HG02610 (cell line): ENCODE measurements around the gene PPP1R14D.

Source experiments
- ATAC-seq: cut with Tn5 transposase; IDR thresholded peaks from one replicate; pipeline ENCODE4 v1.9.1; 2021; ENCODE audit warnings: mild to moderate bottlenecking, moderate library complexity; ENCODE audit not compliant: unreplicated experiment

Gene PPP1R14D

DNA sequence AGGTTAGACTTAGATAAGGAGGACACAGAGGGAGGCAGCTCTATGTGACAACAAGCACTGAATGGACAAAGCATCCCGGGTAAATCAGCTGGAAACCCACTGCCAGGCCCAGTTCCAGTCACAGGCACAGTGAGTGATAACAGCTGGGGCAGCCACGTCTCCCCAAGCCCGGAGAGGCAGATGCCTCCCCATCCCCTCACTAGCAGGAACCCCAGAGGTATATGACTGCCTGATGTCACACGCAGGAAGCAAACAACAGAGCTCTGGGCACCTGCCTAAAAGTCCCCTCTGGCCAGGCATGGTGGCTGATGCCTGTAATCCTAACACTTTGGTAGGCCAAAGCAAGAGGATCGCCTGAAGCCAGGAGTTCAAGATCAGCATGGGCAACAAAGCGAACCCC is 40.5 kb downstream of the PPP1R14D start:
- ATAC-seq = no peak

DNA sequence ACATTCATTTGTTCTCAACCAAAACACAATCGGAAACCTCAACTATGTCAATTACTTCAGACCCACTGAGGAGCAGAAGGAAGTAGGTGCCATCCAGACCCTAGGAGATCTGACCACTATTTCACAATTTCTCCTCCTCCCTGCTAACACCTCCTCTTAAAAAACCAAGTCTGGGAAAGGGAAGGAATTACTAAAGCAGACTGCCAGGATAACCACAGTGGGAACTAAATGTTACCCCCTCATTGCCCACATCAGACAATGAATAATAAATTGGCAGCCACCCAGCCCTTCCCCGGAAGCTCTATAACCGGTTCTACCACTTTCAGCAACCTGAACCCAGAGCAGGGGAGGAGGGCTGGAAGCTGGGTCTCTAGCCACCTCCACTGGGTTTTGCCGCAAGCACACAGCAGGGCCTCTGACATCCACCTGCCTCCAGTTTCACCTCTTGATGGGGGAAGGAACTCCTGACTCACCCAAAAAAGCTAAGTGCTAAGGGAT is 41.1 kb downstream of the PPP1R14D start:
- no peak for ATAC-seq

DNA sequence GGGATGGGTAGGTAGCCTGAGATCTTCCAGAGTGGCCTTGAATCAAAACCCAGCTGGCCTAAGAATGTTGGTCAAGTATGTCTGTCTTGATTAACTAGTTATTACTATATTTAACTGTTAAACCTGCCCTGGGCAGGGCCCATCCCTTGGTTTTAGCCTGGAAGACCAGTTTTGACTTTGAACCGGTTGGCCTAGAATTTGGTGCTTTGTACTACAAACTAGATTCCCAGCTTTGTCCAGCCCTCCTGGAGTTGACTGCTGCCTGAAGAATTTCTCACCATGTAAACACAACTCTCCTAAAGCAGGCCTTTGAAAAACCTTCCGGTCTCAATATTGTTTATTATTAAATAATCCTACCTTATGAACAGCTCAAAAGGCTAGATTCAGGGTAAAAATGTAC is 42.7 kb downstream of the PPP1R14D start:
- ATAC-seq = no peak

- no peak for ATAC-seq
Measured at GRCh38 chr15:40785164-40785563, 43.3 kb downstream of the PPP1R14D start.

- ATAC-seq = peak; percentile 63
Measured at GRCh38 chr15:40782609-40783227, 45.8 kb downstream of the PPP1R14D start.

DNA sequence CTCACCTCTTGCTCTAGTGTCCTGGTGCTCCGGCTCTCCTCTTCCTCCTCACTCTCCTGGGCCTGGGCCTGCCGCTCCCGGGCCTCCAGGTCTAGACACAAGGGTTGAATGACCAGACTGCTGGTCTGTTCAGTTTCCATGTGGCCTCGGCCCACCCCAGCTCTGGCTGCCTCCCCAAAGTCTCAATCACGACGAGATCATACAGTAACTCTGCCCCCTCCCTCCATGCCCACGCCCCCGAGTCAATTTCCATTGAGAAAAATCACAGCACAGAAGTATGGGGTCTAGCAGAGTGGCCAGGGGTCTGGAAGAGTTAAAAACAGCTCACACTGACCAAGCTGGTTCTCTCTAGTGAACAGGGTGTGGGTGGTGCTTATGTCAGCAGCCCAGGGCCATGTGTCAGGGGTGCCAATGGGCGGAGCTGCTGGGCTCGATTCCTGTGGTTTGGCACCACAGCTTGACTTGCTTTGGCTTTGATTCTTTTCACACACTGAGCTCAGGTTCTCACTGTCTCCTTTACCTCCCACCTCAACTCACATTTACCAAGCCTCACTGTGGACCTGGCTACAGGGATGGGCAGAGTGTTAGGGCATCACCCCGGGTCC is 51.9 kb downstream of the PPP1R14D start:
- no peak for ATAC-seq

DNA sequence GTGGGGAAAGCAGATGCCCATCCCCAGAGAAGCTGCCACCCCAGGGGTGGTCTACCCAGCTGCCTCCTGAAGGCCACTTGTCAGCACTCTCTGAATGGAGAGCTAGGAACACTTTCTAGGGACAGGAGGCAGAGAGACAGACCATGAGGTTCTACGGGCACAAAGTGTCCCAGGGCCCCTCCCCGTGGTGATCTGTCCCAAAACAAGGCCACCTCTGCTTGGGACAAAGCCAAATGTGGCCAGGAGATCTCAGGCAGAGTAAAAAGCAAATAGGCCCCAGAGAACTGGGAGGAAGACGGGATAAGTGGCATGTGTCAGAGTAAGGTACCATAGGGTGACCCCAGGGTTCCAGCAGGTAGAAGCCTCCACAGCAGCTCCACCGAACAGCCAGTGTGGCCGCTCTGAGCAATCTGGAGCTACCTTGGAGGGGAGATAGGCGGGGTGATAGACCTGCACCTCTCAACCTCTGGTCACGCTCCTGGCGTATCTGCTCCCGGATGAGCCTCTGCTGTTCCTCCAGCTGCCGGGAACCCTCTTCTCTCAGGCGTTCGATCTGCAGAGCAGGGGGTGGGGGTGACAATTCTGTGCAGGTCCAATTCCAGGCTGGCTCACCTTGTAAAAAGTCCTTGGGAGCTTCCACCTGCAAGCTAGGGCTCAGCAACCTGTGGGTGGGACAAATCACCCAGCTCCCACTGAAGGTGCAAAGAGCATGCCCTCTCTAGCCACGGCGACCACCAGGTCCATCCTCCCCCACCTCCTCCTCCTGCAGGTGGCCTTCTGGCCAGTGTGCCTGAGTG is 52.6 kb downstream of the PPP1R14D start:
- no peak for ATAC-seq

- no peak for ATAC-seq
Measured at GRCh38 chr15:40775007-40775406, 53.5 kb downstream of the PPP1R14D start.

DNA sequence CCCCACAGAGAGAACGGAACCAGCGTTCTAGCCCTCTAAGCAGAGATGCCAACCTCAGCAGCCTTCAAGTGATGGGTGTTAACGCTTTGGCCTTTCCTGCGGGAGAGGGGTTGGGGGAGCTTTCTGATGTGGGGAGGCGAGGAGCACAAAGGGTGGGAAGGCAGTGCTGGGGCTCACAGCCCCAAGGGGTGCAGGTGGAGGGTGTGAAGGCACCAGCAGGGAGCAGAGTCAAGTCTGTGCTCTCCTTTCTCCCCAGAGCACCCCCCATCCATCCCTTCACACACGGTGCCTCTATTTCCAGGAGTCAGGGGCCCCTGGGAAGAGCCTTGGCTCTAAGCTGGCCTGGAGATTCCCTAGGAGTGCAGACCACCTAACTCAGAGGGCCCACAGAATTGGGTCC is 54.6 kb downstream of the PPP1R14D start:
- no peak for ATAC-seq

DNA sequence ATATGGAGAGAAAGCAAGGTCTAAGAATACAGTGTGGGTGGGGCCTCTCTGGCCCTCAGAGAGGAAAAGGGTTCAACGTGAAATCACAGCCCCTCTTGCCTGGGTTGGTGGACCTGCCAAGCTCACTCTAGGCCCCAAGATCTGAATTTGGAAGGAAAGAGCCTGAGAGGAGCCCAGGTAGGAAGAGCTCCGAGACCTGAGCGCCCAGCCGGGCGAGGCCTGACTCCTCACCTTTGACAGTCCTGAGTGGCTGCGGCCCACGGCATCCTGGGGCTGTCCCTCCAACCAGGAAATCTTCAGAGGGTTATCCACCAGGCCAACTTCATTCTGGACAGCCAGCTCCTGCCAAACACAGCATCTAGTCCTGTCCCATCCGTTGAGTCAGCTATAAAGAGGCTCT is 55.0 kb downstream of the PPP1R14D start:
- ATAC-seq = no peak

GRCh38 chr15:40772014-40772413 is 56.5 kb downstream of the PPP1R14D start:
- no peak for ATAC-seq

DNA sequence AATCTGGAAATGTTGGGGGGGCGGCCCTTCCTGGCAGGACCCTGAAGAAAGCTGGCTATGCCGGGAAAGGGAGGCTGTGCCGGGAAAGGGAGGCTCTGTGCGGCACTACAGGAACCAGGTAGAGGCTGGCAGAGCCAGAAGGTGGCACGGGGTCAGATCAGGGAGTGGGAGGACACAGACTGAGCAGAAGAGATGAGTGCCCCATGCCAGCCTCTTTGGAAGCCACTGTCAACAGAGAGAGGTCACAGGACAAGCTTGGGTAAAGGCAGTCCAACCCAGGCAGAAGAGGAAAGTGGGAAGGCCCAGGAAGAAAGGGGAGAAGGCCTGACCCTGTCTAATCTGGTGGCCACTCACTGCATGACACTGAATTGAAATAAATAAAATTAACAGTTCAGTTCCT is 57.3 kb downstream of the PPP1R14D start:
- ATAC-seq = no peak

DNA sequence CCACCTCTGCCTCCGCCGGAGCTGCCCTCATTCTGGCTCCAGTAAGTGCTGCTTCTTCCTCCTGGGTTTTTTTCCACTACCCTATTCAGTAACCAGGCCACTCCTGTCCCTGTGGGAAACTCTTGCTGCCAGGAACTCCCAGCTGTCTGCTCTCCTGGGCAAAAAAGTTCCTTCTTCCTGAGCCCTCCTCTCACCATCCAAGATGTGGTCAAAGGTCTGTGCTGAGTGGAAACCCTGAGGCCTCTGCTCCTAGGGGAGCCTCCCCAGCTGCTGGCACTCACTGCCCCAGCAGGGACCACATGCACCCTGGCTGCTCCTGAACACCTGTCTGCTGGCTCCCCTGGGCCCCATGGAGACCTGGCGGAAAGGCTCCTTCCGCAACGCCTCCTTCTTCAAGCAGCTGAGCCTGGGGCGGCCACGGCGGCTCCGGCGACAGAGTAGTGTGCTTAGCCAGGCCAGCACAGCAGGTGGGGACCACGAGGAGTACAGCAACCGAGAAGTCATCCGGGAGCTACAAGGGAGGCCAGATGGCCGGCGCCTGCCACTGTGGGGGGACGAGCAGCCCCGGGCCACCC is 58.3 kb downstream of the PPP1R14D start:
- ATAC-seq = no peak

DNA sequence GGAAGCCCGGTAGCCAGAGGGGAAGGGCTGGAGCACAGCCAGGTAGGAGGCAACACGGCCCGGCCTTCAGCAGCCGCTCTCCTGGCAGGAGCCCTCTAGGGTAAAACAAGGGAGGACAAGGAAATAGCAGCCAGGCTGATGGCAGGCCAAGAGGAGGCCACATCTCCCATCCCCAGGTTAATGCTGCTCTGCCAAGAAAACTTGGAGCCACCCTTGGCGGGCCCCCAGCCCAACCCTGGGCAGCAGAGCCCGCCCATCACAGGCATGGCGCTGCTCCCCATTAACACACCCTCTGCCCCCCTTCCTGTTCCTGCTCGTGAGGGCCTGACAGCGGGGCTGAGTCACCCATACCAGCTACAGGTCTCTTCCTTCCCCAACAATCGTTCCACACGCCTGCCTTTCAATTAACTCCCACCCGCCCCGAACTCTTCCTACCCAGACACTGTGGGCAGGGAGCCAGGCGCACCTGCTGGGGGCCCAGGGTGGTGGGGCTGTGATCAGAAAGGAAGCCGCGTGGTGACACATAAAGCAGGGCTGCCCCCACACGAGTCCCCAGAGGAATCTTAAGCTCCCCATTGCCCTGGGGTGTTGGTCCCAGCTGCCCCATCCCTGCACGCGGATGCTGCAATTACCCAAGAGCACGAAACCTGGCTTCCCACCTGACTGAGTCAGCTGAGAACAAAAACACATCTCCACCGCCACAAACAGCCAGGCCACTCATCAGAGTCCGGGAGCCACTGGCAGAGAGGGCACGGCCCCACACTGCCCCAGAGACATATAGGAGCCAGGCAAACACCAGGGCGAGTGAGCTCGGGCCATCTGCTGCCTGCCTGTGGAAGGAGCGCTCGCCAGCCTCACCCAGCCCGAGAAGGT is 59.0 kb downstream of the PPP1R14D start, which contains the start of gene C15orf62:
Gene C15orf62 (plus strand): TSS at position 707 of the 873 bp plus-strand sequence. CDS start 516 bp downstream, outside the sequence.
- peak; percentile 45 for ATAC-seq

DNA sequence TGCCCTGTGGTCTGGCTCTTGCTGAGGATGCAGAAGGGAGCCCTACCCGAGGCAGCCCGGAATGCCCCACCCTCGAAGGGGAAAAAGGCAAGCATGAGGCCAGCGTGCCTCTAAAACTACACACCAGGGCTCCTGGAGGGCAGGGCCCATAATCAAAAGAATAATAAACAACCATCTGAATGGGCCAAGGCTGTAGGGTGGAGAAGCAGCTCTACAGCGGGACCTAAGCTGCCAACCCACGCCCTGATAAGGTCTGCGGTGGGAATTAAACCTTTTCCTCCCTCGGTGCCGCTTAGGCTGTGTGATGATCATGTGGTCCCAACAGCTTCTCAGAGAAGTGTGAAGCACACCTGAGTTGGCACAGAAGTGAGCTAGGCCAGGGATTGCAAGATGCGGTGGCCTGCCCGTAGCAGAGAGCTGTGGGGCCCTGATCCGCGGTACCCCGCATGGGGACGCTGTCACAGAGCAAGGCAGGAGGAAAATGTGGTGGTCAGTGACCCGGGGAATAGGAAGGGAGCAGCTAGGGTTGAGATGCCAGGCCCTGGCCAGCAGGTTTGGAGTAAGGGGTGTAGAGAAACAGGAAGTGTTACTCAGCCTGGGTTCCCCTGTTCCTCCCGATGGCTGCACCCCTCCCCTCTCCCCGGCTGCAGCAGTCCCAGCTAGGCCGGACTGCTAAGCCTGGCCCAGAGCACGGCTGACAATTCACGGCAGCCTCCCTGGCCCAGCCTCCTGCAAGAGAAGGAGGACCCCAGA is 59.8 kb downstream of the PPP1R14D start:
- ATAC-seq = peak; percentile 3

- no peak for ATAC-seq
Measured at GRCh38 chr15:40767838-40768500, 60.5 kb downstream of the PPP1R14D start.

DNA sequence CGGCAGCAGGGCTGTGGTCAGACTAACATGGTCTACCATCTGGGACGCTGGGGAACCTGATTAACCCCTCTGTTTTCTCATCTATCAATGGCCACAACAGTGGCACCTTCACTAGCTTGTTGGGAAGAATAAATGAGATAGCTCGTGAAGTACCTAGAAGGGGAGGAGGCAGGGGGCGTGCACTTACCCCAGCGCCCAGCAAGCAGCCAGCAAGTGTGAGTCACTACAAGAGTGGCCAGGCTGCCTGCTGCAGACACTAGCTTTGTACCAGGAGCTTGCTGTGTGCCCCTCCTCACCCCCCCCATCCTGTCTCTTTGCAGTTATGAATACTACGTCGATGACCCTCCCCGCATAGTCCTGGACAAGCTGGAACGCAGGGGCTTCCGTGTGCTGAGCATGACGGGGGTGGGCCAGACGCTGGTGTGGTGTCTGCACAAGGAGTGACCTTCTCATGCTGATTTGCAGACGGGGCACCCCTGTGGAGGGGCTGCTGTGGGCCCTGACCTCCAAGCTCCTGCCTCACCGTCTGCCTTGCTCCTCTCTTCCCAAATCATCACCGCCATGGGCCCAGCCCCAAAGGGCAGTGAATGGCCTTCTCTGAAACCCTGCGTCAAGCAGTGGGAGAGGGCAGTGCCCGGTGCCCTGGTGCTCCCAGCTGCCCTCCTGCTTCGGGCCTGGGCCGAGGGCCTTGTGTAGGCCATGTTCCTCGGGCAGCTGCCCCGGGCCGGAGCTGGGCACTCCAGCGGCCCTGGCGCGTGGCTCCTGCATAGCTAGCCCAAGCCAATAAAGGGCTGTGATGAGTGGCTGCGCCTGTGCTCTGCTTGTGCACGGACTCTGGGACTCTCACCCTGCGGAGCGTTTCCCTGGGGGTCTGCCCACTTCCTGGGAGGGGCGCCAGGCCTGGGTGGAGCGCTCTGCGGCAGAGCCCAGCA is 61.3 kb downstream of the PPP1R14D start:
- ATAC-seq = no peak

- ATAC-seq = no peak
Measured at GRCh38 chr15:40766194-40766815, 62.2 kb downstream of the PPP1R14D start.
